Ovary (tissue), 3 donors: ENCODE measurements around the gene KCNV2.
"Not testable (repeated sequence)": the region's sequence is repeated elsewhere in the genome, so short reads cannot be mapped to it uniquely, and the experiment has no call there.

Experiments
- CTCF ChIP-seq, 3 donors: fragments of 450-650 bp in 2 of 3; fragments of 200-600 bp in 1 of 3; IDR thresholded peaks; one replicate each; pipeline versions ENCODE4 v1.5.1 to v1.8.0; 2016 to 2022; ENCODE audit warnings: antibody characterized with exemption in 3 of 3, mild to moderate bottlenecking in 1 of 3
- POLR2A ChIP-seq: fragments of 450-650 bp; IDR thresholded peaks from one replicate; pipeline ENCODE4 v1.6.1; 2017; ENCODE audit warnings: antibody characterized with exemption, mild to moderate bottlenecking, moderate library complexity
- donor health status: DM: no; HTN: no; CAD: no.

DNA sequence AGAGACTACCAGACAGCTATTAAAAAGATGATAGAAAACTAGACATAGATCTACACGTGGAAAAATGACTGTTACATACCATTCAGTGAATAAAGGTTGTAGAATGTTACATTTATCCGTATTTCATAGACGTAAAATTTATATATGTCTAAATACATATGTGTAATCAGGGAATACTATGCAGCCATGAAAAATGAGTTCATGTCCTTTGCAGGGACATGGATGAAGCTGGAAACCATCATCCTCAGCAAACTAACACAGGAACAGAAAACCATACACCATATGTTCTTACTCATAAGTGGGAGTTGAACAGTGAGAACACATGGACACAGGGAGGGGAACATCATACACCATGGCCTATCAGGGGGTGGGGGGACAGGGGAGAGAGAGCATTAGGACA is 10.1 kb upstream of the KCNV2 start:
- not testable (repeated sequence) for TF ChIP-seq POLR2A; CTCF (IDR thresholded peaks at IDR 0.05)
